HEK293 (cell line): ENCODE data around the gene STAB1.

ENCODE experiments used
- GLIS2 ChIP-seq: fragments of 450-650 bp; formaldehyde crosslinking; IDR thresholded peaks from 2 replicates; pipeline ENCODE4 v1.5.1; 2016; ENCODE audit warnings: missing biosample characterization, missing genetic modification characterization
- HOXD13 ChIP-seq: sonication (generic); formaldehyde crosslinking; IDR thresholded peaks from 2 replicates; pipeline ENCODE4 v1.8.0; 2022; ENCODE audit warnings: missing genetic modification reagents, borderline replicate concordance
- YY1 ChIP-seq: fragments of 450-650 bp; formaldehyde crosslinking; IDR thresholded peaks from 2 replicates; pipeline ENCODE4 v1.5.1; 2018; ENCODE audit warnings: missing biosample characterization, missing genetic modification characterization
- ZNF169 ChIP-seq: fragments of 450-650 bp; formaldehyde crosslinking; IDR thresholded peaks from 2 replicates; pipeline ENCODE4 v1.5.1; 2016; ENCODE audit warnings: missing biosample characterization, missing genetic modification characterization
- ZNF175 ChIP-seq: fragments of 450-650 bp; formaldehyde crosslinking; IDR thresholded peaks from 2 replicates; pipeline ENCODE4 v1.5.1; 2016; ENCODE audit warnings: missing biosample characterization, missing genetic modification characterization
- ZNF2 ChIP-seq: fragments of 450-650 bp; formaldehyde crosslinking; IDR thresholded peaks from 2 replicates; pipeline ENCODE4 v1.5.1; 2016; ENCODE audit warnings: missing biosample characterization, missing genetic modification characterization
- TF ChIP-seq, protein P1 (sequence below): fragments of 450-650 bp; formaldehyde crosslinking; IDR thresholded peaks from 2 replicates; pipeline ENCODE4 v1.5.1; 2016; ENCODE audit warnings: missing biosample characterization, missing genetic modification characterization
- TF ChIP-seq, protein P2 (sequence below): fragments of 450-650 bp; formaldehyde crosslinking; IDR thresholded peaks from 2 replicates; pipeline ENCODE4 v1.5.1; 2016; ENCODE audit warnings: missing biosample characterization, missing genetic modification characterization
- TF ChIP-seq, protein P3 (sequence below): fragments of 450-650 bp; formaldehyde crosslinking; IDR thresholded peaks from 2 replicates; pipeline ENCODE4 v1.5.1; 2016; ENCODE audit warnings: missing biosample characterization, missing genetic modification characterization

DNA sequence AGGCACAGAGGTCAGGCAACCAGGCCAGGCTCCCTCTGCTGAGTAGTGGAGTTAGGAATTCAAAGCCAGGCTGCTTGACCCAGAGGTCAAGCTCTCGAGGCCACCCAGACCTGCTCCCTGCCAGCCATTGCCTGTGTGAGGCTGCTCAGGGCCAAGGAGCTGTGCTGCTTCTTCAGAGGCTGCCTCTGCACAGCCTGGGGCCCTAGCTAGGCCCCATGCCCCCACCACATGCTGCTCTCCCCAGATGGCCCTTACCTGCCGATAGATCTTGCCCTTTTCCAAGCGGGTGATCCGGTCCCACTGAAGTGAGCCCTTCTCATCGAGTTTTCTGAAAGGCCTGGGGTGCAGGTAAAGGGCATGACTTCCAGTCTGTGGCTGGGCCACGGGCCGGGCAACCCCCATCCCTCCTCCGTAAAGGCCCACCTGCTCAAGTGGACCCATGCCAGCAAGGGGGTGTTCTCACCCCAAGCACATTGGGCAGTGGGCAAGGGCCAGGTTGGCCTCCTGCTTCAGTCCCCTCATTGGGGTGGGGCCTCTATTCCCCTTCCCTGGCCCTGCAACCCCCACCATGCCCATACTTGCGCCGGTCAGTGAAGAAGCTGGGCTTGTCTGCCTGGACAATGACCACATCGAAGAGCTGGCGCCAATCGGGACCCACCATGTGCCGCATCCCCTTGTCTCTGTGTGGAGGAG is 32.0 kb downstream of the STAB1 start:
- TF ChIP-seq, protein P1, sequence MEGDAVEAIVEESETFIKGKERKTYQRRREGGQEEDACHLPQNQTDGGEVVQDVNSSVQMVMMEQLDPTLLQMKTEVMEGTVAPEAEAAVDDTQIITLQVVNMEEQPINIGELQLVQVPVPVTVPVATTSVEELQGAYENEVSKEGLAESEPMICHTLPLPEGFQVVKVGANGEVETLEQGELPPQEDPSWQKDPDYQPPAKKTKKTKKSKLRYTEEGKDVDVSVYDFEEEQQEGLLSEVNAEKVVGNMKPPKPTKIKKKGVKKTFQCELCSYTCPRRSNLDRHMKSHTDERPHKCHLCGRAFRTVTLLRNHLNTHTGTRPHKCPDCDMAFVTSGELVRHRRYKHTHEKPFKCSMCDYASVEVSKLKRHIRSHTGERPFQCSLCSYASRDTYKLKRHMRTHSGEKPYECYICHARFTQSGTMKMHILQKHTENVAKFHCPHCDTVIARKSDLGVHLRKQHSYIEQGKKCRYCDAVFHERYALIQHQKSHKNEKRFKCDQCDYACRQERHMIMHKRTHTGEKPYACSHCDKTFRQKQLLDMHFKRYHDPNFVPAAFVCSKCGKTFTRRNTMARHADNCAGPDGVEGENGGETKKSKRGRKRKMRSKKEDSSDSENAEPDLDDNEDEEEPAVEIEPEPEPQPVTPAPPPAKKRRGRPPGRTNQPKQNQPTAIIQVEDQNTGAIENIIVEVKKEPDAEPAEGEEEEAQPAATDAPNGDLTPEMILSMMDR (tag by site-specific recombination), result no peak
- TF ChIP-seq YY1 (tag by site-specific recombination) (no peak), ZNF2 (tag by site-specific recombination) (no peak), HOXD13 (CRISPR knock-in tag) (no peak), ZNF169 (tag by site-specific recombination) (no peak), ZNF175 (tag by site-specific recombination) (no peak), GLIS2 (tag by site-specific recombination) (no peak)
- TF ChIP-seq, protein P2, sequence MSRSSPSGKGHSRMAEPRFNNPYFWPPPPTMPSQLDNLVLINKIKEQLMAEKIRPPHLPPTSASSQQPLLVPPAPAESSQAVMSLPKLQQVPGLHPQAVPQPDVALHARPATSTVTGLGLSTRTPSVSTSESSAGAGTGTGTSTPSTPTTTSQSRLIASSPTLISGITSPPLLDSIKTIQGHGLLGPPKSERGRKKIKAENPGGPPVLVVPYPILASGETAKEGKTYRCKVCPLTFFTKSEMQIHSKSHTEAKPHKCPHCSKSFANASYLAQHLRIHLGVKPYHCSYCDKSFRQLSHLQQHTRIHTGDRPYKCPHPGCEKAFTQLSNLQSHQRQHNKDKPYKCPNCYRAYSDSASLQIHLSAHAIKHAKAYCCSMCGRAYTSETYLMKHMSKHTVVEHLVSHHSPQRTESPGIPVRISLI (tag by site-specific recombination), result no peak
- TF ChIP-seq, protein P3, sequence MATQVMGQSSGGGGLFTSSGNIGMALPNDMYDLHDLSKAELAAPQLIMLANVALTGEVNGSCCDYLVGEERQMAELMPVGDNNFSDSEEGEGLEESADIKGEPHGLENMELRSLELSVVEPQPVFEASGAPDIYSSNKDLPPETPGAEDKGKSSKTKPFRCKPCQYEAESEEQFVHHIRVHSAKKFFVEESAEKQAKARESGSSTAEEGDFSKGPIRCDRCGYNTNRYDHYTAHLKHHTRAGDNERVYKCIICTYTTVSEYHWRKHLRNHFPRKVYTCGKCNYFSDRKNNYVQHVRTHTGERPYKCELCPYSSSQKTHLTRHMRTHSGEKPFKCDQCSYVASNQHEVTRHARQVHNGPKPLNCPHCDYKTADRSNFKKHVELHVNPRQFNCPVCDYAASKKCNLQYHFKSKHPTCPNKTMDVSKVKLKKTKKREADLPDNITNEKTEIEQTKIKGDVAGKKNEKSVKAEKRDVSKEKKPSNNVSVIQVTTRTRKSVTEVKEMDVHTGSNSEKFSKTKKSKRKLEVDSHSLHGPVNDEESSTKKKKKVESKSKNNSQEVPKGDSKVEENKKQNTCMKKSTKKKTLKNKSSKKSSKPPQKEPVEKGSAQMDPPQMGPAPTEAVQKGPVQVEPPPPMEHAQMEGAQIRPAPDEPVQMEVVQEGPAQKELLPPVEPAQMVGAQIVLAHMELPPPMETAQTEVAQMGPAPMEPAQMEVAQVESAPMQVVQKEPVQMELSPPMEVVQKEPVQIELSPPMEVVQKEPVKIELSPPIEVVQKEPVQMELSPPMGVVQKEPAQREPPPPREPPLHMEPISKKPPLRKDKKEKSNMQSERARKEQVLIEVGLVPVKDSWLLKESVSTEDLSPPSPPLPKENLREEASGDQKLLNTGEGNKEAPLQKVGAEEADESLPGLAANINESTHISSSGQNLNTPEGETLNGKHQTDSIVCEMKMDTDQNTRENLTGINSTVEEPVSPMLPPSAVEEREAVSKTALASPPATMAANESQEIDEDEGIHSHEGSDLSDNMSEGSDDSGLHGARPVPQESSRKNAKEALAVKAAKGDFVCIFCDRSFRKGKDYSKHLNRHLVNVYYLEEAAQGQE (tag by site-specific recombination), result no peak
